ENCODE measurements around the gene PLCB3. TPM values are rescaled to one million over a fixed set of nuclear protein-coding genes. Genes with fewer than 3 reads are reported as not detected.

The PLCB3 gene
- total and polyA plus RNA-seq, 7 donors, result 10.6 to 52.8 (median 17.7) TPM

GRCh38 chr11:64294774-64295173 lies 43.4 kb downstream of the PLCB3 start:
- Histone ChIP-seq H3K36me3 (no peaks in the 10 kb centered on the region), H3K27ac (no peak overlapping the region), H3K9me3 (no peaks in the 10 kb centered on the region), H3K4me3 (no peak overlapping the region), H3K27me3 (peaks cover 51 to 100% (median 98%) of the 10 kb centered on the region in 3 donors), H3K4me1 (peaks cover 0 to 31% (median 27%) of the 10 kb centered on the region in 4 donors)
- no peak for DNase-seq
- intact Hi-C loops (cut with DNase I), result no loop called here
- WGBS, 2 donors, result 51 to 71% methylated on average over 3 of the region's 3 CpGs
- TF ChIP-seq EP300 (IDR thresholded peaks at IDR 0.05), result no peak
- no peak for TF ChIP-seq POLR2AphosphoS5 (IDR thresholded peaks at IDR 0.05)
- TF ChIP-seq POLR2A (IDR thresholded peaks at IDR 0.05), result no peak
- TF ChIP-seq, protein P1, sequence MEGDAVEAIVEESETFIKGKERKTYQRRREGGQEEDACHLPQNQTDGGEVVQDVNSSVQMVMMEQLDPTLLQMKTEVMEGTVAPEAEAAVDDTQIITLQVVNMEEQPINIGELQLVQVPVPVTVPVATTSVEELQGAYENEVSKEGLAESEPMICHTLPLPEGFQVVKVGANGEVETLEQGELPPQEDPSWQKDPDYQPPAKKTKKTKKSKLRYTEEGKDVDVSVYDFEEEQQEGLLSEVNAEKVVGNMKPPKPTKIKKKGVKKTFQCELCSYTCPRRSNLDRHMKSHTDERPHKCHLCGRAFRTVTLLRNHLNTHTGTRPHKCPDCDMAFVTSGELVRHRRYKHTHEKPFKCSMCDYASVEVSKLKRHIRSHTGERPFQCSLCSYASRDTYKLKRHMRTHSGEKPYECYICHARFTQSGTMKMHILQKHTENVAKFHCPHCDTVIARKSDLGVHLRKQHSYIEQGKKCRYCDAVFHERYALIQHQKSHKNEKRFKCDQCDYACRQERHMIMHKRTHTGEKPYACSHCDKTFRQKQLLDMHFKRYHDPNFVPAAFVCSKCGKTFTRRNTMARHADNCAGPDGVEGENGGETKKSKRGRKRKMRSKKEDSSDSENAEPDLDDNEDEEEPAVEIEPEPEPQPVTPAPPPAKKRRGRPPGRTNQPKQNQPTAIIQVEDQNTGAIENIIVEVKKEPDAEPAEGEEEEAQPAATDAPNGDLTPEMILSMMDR (IDR thresholded peaks at IDR 0.05), result no peak

- WGBS, 2 donors, result 83 to 93% methylated on average over 4 of the region's 4 CpGs
- intact Hi-C loops (cut with DNase I), result no loop called here
These were observed 44.4 kb downstream of the PLCB3 start for GRCh38 chr11:64295760-64296159.

GRCh38 chr11:64296236-64296635 lies 44.9 kb downstream of the PLCB3 start:
- Histone ChIP-seq H3K4me3 (no peak overlapping the region), H3K36me3 (no peaks in the 10 kb centered on the region), H3K27me3 (peaks cover 58 to 100% (median 96%) of the 10 kb centered on the region in 3 donors), H3K27ac (no peak overlapping the region), H3K9me3 (no peaks in the 10 kb centered on the region), H3K4me1 (peaks cover 0 to 41% (median 39%) of the 10 kb centered on the region in 4 donors)
- DNase-seq, result no peak
- intact Hi-C loops (cut with DNase I), result no loop called here
- TF ChIP-seq POLR2A (IDR thresholded peaks at IDR 0.05), result no peak
- TF ChIP-seq, protein P1 (IDR thresholded peaks at IDR 0.05), result no peak
- TF ChIP-seq POLR2AphosphoS5 (IDR thresholded peaks at IDR 0.05), result no peak
- no peak for TF ChIP-seq EP300 (IDR thresholded peaks at IDR 0.05)
- WGBS, 2 donors, result 11 to 38% methylated on average over 1 of the region's 1 CpG

More at GRCh38 chr11:64295760-64296159, 44.4 kb downstream of the PLCB3 start:
- no peak overlapping the region for H3K4me3 ChIP-seq
- H3K27me3 ChIP-seq, result peaks cover 60 to 100% (median 98%) of the 10 kb centered on the region in 3 donors
- no peak for TF ChIP-seq POLR2A (IDR thresholded peaks at IDR 0.05)
- no peak for TF ChIP-seq EP300 (IDR thresholded peaks at IDR 0.05)
- TF ChIP-seq, protein P1 (IDR thresholded peaks at IDR 0.05), result no peak
- TF ChIP-seq POLR2AphosphoS5 (IDR thresholded peaks at IDR 0.05), result no peak
- no peak overlapping the region for H3K27ac ChIP-seq
- H3K36me3 ChIP-seq, result no peaks in the 10 kb centered on the region
- no peak for DNase-seq
- no peaks in the 10 kb centered on the region for H3K9me3 ChIP-seq
- peaks cover 0 to 41% (median 37%) of the 10 kb centered on the region in 4 donors for H3K4me1 ChIP-seq

DNA sequence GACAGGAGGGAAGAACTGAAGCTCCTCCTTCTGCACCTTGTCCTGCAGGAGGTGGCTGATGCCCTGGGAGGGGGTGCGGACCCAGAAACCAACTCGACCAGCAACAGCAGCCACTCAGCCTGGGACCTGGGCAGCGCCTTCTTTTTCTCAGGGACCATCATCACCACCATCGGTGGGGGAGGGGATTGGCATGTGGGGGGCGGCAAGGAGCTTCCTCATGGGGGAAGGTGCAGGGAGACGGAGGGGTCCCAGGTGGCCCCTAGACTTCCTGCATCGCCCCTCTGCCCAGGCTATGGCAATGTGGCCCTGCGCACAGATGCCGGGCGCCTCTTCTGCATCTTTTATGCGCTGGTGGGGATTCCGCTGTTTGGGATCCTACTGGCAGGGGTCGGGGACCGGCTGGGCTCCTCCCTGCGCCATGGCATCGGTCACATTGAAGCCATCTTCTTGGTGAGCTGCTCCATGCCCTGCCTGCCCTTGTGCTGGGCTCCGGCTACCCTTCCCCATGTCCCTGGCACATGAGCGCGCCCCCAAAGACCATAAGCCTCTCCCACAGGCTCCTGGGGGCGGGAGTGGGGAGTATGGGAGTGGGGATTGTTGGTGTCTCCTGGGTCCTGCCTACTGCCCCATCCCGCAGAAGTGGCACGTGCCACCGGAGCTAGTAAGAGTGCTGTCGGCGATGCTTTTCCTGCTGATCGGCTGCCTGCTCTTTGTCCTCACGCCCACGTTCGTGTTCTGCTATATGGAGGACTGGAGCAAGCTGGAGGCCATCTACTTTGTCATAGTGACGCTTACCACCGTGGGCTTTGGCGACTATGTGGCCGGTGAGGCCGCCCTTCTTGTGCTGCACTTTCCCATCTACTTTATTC lies 45.7 kb downstream of the PLCB3 start:
- peaks cover 50 to 100% (median 96%) of the 10 kb centered on the region in 3 donors for H3K27me3 ChIP-seq
- 14% methylated on average over 34 of the region's 34 CpGs for WGBS, 2 donors
- peaks cover 0 to 34% (median 32%) of the 10 kb centered on the region in 4 donors for H3K4me1 ChIP-seq
- no peaks in the 10 kb centered on the region for H3K36me3 ChIP-seq
- no peak for TF ChIP-seq EP300 (IDR thresholded peaks at IDR 0.05)
- TF ChIP-seq POLR2AphosphoS5 (IDR thresholded peaks at IDR 0.05), result no peak
- TF ChIP-seq, protein P1 (IDR thresholded peaks at IDR 0.05), result no peak
- no peak for TF ChIP-seq POLR2A (IDR thresholded peaks at IDR 0.05)
- no peaks in the 10 kb centered on the region for H3K9me3 ChIP-seq
- no peak for DNase-seq
- H3K4me3 ChIP-seq, result no peak overlapping the region
- intact Hi-C loops (cut with DNase I), result no loop called here
- no peak overlapping the region for H3K27ac ChIP-seq

All from sigmoid colon (tissue), 7 donors.